SK-N-DZ (cell line): Measurements from ENCODE around the gene TMEM39A.

Experiments
- DNase-seq: peaks from one replicate; pipeline ENCODE4 v3.0.0-alpha.2; 2015; ENCODE audit warnings: low spot score

Gene TMEM39A

GRCh38 chr3:119401069-119401468 is 62.3 kb downstream of the TMEM39A start:
- DNase-seq = no peak

- DNase-seq = no peak
Measured at GRCh38 chr3:119400466-119400865, 62.9 kb downstream of the TMEM39A start.

- DNase-seq = no peak
Measured at GRCh38 chr3:119396870-119397269, 66.5 kb downstream of the TMEM39A start.

- DNase-seq = no peak
Measured at GRCh38 chr3:119395923-119396358, 67.5 kb downstream of the TMEM39A start.

- no peak for DNase-seq
Measured at GRCh38 chr3:119388577-119388976, 74.8 kb downstream of the TMEM39A start.

- DNase-seq = no peak
Measured at GRCh38 chr3:119382134-119382533, 81.3 kb downstream of the TMEM39A start.

GRCh38 chr3:119380697-119381096 is 82.7 kb downstream of the TMEM39A start:
- DNase-seq = no peak
